GM21367 (cell line): Measurements from ENCODE around the gene CENPF.
"Not testable (repeated sequence)": the region's sequence is repeated elsewhere in the genome, so short reads cannot be mapped to it uniquely, and the experiment has no call there.

ENCODE experiments used
- ATAC-seq: cut with Tn5 transposase; IDR thresholded peaks from one replicate; pipeline ENCODE4 v1.9.1; 2021; ENCODE audit not compliant: unreplicated experiment

The CENPF gene

GRCh38 chr1:214583824-214584554, 19.0 kb upstream of the CENPF start:
- no peak for ATAC-seq

- ATAC-seq, result peak; percentile 81
These were observed 17.9 kb upstream of the CENPF start for GRCh38 chr1:214584805-214585766.

- ATAC-seq, result no peak
These were observed 16.4 kb upstream of the CENPF start for GRCh38 chr1:214586621-214587020.

- ATAC-seq, result no peak
These were observed 15.8 kb upstream of the CENPF start for GRCh38 chr1:214587165-214587564.

GRCh38 chr1:214588963-214589597, 13.9 kb upstream of the CENPF start:
- ATAC-seq, result no peak

- ATAC-seq, result no peak
These were observed 12.3 kb upstream of the CENPF start for GRCh38 chr1:214590696-214591095.

- not testable (repeated sequence) for ATAC-seq
These were observed 11.1 kb upstream of the CENPF start for GRCh38 chr1:214591918-214592317.

- no peak for ATAC-seq
These were observed 9.8 kb upstream of the CENPF start for GRCh38 chr1:214593158-214593557.

GRCh38 chr1:214603819-214604252, 841 bp downstream of the CENPF start:
- no peak for ATAC-seq

GRCh38 chr1:214604523-214604922, 1.5 kb downstream of the CENPF start:
- no peak for ATAC-seq

GRCh38 chr1:214605484-214605883, 2.5 kb downstream of the CENPF start:
- not testable (repeated sequence) for ATAC-seq

GRCh38 chr1:214605933-214606925, 3.2 kb downstream of the CENPF start:
- not testable (repeated sequence) for ATAC-seq

GRCh38 chr1:214607492-214608215, 4.7 kb downstream of the CENPF start:
- not testable (repeated sequence) for ATAC-seq

GRCh38 chr1:214608216-214608783, 5.3 kb downstream of the CENPF start:
- ATAC-seq, result not testable (repeated sequence)

GRCh38 chr1:214608817-214609216, 5.8 kb downstream of the CENPF start:
- not testable (repeated sequence) for ATAC-seq

- ATAC-seq, result no peak
These were observed 6.7 kb downstream of the CENPF start for GRCh38 chr1:214609692-214610091.

GRCh38 chr1:214610136-214610535, 7.1 kb downstream of the CENPF start:
- not testable (repeated sequence) for ATAC-seq

GRCh38 chr1:214615109-214615508, 12.1 kb downstream of the CENPF start:
- ATAC-seq, result no peak

- no peak for ATAC-seq
These were observed 12.9 kb downstream of the CENPF start for GRCh38 chr1:214615871-214616270.
